Measurements from ENCODE around the gene PDE1A.

PDE1A gene

DNA sequence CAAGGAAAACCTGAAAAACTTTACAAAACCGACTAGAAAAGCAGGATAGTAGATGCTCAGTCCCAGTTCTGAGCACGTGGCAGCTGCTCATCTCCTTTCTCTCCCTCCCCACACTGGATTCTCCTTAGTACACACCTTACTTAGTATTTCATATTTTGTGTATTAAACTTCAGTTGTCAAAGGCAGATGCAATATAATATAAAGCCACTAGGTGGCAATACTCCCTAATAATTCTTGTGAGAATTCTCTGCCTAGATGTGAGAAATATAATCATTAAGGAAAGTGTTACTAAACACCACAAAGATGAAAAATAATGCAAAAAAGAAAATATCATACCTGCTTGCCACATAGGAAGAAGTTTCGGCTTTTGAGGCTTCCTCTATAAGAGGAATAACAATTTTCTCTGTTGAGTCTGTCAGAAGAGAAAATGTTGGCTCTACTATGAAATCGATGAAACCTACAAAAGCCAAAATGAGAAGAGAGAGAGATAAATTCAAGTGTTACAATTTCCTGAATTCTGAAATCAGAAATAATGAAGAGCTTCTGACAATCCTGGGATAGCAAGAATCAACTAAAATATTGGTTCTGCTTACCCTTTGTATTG is 240.6 kb downstream of the PDE1A start:
- DNase-seq: no peak

DNA sequence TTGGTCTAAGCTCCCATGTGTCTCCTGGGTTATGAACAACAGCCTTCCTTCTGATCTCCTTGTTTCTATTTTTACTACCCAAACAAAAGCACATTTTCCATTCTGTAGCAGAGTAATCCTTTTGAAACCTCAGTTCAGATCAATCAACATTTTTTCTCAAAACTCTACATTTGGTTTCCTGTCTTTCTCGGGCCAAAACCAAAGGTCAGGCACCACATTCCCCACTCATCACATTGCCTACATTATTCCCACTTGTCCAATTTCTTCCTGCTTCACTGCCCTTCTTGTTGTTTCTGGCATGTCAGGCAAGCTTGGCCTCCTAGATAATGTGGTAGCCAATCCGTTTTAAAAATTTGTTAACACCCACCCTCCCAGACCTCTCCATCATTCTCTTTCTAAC is 244.4 kb downstream of the PDE1A start:
- DNase-seq: no peak

DNA sequence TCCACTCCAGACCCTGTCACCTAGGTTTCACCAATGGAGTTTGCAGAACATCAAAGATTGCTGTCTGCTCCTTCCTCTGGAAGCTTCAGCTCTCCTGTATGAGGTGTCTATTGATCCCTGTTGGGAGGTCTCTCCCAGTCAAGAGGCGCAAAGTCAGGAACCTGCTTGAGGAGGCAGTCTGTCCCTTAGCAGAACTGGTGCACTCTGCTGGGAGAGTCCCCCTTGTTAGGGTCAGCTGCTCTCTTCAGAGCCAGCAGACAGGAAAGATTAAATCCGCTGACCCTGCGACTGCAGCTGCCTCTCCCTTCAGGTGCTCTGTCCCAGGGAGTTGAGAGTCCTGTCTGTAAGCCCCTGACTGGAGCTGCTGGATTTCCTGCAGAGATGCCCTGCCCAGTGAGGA is 245.5 kb downstream of the PDE1A start:
- no peak for DNase-seq

DNA sequence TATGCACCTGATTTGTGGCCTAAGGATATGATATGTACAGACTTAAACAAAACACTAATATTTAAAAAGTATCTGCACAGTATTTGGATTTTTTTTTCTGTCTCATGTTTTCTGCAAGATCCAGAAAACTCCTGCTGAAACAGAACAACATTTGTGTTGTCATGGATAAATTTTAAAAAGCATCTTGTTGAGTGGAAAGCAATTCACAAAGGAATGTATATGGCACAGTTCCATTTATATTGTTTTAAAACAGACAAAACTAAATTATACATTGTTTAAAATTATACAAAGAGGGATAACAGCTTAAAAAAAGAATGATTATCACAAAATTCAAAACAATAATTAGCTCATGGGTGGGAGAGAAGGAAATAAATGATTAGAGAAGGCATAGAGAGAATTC is 247.7 kb downstream of the PDE1A start:
- no peak for DNase-seq

DNA sequence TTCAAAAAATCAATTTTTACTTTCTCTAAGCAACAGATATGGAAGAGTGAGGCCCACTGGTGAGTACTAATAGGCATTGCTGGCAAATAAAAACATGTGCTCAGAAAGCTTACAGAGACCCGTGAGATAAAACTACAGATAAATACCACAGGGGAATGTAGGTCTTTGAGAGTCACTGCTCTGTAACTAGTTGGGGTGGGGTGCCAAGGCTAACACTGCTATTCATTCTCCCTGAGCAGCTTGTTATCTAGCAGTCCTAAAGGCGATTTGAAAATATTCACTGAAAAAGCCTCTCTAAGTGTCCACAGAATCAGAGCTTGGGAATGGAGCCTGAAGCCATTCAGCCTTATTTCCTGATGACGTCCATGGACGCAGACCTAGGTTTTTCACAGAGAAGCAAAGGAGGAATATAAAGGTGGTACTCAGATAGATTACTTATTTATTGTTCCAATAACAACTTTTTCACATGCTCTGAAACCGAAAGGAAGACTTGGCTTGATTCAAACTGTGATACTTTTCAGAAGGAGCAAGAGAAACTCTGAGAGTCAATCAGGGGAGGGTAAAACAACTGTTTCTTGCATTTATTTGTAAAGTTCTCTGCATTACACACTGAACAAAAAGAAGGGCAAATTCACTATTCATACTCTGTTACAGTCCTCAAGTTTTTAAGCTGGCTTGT is 252.8 kb downstream of the PDE1A start:
- DNase-seq: no peak

DNA sequence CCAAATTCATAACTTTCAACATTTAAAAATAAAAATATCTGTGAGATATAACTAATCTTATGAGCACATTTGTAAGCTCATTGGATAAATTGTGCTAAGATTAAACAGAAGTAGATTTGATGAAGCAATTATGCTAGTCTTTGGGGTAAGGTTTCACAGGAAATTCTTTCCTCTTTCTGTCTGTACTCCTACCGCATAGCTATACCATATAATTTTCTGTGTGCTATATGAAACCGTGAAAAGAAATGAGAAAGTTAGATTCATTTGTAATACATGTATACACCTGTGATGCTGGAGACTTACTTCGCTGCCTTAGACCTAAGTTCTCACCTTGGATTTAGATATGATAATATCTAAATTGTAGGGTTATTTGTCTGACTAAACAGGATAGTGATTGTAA is 256.5 kb downstream of the PDE1A start:
- DNase-seq: no peak

DNA sequence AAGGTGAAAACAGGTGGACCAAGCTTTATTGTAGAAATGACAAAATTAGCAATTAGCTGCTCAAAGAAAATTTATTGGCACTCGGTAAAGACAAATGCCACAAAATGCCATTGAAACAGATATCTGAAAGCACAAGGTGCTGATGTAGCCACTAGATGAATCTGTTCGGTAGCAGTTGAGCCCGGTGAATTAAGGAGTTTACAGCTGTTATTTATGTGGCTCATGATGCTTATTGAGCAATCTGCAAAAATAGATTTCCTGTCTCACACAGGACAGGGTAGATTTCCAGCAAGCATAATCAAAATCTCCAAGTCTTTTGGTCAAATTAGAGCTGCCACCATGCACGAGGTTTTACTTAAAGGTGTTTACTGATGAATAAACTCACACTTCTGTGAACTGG is 259.0 kb downstream of the PDE1A start:
- DNase-seq: no peak

DNA sequence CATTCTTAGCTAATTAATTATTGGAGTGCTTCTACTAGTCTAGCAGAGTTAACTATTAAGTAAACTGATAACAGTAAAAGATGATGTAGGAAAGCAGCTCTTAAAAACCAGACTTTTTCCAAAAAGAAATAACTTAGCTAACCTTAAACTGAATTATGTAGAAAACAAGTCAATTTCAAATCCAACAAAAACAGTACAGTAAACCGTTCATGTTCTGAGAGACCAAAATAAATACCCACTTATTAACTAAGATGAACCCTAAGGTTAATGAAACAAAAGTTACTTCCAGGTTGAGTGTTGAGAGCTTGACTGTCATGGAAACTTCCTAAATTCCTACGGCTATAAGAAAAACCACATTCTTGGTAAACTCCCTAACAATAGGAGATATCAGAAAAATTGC is 260.0 kb downstream of the PDE1A start:
- DNase-seq: no peak

DNA sequence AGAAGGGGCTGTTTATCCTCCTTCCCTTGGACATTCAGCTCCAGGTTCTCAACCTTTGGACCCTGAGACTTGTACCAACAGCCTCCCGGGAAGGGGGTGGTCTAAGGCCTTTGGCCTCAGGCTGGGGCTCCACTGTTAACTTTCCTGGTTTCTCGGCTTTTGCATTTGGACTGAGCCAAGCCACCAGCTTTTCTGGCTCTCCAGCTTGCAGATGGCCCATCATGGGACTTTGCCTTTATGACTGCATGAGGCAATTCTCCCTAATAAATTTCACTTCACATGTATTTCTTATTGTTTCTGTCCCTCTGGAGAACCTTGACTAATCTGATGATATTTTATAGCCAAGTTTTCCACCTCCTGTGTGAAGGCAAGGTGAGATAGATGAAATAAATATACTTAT is 260.4 kb downstream of the PDE1A start:
- no peak for DNase-seq

DNA sequence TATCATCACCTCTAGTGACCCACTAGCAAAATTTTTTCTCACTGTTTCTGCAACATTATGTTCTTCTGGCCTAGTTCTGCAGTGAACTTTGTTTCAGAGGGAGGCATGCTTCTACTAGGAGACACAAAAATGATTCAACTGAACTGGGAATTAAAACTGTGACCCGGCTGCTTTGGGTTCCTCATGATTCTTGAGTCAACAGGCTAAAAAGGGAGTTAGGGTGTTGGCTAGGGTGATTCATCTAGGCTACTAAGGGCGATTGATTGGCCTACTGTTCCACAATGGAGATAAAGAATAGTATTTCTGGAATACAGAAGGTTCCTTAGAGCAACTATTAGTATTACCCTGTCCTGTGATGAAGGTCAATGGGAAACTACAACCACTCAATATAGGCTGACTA is 261.6 kb downstream of the PDE1A start:
- DNase-seq: no peak

DNA sequence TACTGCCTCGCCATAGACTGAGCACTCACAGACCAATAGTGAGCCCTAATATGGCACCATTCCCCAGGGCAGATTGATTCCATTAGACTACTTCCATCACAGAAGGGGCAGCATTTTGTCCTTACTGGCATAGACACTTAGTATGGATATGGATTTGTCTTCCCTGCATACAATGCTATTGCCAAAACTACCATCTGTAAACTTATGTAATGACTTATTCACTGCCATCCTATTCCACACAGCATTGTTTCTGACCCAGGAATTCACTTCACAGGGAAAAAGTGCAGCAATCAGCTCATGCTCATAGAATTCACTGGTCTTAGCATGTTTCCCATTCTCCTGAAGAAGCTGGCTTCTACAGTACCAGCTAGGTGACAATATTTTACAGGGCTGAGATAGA is 262.1 kb downstream of the PDE1A start:
- no peak for DNase-seq

DNA sequence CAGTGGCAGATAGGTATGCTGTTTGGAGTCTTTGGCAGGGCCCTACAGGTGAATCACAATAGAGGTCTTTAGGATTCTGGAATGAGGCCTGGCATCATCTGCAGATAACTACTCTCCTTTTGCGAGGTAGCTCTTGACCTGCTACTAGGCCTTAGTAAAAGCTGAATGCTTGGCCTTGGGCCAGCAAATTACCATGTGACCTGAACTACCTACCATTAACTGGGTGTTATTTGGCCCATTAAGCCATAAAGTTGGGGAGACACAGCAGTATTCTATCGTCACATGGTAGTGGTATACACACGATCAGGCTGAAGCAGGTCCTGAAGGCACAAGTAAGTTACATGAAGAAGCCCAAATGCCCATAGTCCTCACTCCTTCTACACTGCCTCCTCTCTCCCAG is 263.0 kb downstream of the PDE1A start:
- no peak for DNase-seq

DNA sequence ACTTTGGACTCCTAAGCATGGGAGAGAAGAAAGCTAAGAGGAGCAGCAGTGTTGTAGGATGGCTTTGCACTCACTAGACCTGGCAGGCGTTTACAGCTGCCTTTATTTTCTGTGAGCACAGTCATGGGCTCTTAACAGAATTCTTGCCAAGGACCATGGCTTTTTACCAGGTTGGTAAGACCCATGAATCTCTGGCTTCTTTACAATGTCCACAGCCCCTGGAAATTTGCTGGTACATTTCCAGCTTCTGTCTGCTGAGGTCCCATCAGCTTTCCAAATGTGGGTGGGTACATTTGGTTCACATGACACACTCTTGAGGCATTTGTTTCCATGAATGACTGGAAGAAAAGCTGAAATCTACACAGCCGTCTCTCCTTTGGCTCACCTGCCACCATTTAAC is 278.5 kb downstream of the PDE1A start:
- DNase-seq: peak; percentile 18

DNA sequence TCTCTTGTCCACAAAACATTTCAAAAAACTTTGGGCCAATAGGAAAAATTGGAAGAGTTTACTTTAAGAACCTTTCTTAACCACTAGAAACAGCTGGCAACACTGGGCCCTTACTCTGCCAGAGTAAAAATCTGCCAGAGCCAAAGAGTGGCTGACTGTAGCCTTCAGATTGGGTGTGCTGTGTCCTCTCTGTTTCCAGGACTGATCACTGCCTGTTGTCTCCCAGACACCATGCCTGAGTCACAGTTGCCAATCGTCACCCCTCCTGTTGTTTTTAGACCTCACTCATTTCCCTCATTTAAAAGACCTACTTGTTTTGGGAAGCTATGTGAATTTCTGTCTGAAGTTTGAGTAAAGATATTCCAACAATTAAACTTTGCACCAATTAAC is 282.1 kb downstream of the PDE1A start:
- peak; percentile 38 for DNase-seq

DNA sequence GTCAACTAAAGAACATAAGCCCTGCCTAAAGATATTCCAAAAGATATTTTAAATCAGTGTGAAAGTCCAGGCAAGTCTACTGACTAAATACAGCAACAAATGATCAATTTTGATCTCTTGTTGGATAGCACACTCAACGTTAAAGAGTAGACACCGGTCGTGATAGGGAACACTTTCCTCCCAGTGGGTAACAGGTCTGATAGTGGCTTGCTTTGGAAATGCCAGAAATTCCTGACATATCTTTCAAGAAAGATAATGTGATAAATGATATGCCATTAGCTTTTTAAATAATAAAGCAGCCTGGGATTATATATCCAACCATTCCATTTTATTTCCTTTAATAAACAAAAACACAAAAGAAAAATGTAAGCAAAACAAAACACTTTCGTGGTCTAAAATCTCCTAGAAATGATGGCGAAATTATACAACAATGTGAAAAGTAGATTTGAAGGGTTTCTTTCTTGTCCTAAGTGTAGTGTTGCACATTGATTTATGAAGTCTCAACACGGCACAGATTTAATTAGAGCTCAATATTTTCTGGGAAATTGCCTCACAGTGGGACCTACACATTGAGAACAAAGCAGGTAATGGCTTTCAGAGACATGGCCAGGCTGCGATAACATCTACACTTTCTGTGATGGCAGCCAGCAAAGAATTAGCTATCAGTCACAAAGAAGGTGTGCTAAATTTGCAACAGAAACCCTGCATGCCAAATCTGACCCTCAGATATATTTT is 282.6 kb downstream of the PDE1A start:
- no peak for DNase-seq

DNA sequence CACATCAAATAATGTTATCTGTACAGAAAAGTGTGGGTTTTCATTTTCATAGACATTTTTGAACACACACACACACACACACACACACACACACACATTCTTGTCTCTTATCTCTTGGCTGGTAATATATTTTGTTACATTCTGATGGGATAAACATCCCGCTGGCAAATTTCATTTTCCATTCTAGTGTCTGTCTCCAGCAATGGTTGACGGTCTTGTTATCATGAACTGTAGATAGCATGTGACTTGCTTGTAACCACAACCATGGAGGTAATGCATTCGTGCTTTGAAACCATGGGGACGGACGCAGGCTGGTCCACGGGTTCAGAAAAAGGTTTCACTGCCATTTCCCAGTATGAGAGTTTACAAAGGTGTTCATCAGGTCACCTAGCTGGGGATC is 284.8 kb downstream of the PDE1A start:
- no peak for DNase-seq

DNA sequence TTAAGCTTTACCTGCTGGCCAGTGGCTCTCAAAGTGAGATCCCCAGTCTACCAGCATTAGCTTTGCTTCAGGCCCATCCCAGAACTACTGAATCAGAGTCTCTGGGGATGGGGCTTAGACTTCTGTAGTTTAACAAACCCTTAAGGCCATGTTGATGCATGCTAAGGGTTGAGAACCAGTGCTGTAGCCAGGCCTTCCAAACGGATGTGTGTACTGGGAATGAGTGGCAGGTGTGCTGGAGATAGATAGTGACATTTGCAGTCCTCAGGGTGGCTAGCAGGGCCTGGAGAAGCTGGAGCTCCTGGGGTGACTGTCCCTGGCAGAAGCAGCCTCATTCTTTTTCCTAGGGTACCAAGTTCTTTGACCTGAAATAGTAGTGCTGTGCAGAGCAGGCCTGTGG is 292.6 kb downstream of the PDE1A start:
- DNase-seq: no peak

DNA sequence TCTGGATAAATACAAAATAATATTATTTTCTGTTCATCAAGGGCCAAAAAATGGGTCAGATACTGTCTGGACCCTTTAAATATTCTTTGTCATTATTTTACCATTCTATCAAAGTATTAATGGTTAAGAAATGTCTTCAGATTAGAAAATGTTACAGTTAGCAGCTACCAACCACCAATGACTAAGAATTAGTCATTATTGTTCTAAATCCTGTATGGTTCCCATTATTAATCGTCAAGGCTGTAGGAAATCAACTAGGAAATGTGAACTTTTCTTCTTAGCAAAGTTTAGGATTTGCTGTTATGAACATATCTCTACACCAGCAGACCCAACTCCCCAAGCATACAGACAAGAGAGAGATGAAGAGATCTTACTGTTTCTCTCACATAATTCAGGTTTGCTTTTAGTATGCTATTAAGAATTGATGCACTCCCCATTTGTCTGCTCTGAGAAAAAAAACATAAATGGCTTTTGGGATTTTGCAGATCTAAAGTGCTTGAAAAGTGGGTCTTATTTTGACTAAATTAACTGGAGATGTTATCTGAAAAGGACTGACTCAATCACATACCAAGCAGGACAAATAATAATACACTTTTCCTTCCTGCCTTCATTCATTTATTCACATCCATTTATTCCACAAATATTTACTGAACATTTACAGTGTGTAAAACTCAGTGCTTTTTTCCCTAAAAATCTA is 293.5 kb downstream of the PDE1A start:
- no peak for DNase-seq

DNA sequence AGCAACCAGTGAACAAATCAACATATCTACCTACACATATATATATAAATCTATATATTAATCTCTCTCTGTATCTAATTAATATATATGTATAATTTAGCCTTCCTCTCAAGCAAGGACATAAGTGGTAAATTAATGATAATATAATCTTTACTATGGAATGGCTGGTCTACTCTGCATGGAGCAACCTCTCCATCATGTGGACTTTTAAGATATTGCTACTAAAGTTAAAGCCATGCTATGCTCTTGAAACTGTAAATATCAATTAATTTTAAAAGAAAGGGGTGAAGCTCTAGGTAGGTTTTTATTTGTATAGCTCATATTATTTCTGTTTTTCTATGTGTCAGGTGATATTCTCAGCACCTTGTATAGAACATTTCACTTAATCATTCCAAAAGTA is 294.2 kb downstream of the PDE1A start:
- DNase-seq: no peak

DNA sequence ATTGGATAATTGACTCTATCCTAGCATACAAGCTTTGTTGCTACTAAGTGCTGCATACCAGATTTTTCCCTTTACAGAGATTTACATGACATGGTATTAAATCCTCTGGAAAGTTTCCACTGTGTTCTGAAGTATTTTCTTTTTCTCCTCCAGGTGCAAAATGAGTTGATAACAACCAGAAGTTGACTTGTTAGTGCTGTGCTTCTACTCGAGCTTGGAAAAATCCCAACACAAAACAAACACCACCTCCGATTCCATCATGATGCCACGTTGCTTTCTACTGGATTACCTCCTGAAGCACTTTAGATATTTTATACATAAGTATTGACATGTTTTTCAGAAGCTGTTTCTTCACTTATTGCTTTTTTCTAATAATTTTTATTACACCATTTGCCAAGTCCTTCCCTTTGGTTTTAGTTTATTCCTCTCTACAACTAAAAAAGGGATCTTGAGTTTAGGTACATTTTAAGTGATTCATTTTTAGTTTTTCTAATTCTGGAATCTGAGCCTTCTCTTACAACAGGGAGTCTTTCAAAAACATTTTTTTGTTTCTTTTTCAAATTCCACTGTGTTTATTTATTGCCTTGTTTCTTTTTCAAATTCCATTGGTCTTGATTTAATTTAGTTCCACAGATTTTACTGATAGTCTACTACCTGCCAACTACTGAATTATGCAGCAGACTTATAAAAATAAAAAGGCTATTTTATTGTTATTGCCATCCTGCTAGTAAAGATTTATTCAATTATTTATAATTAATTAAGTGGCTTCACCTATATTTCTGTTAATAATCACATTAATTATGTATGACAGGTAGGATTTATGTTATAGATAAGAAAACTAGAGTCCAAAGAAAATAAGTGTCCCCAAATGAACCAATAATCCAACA is 297.8 kb downstream of the PDE1A start:
- DNase-seq: no peak

DNA sequence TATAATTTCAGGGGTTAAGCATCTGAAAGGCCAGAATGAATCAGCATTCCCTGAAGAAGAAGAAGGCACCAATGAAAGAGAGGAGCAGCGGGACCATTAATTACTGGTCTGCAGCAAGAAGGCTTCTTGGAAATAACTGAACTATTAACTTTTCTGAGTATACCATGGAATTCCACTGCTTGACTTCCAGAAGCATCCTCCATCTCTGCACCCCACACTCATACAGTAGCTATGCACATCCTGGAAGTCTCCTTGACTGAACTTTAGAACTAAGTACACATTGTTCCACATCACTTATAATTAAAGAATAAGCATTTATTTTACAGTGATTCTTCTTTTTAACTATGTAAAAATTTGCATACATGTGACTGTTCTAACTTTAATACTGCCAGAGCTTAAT is 309.6 kb downstream of the PDE1A start:
- DNase-seq: no peak

DNA sequence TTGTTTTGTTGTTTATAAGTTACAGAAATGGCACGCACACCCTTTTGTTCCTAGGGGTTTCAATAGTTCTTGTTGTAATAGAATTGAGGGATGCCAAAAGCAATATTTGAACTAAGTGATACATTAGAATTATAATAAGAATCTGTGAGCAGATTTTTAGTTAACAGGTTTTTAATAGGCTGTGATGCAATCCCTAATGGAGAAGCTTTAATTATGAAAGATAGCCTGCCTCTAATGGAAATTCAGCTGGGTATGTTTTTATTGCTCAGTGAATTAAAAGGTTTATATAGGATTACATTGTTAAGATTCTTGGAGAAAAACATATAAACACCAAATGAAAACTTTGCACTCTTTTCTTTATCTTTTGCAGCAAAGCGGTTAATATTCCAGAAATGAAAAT is 310.1 kb downstream of the PDE1A start:
- no peak for DNase-seq

DNA sequence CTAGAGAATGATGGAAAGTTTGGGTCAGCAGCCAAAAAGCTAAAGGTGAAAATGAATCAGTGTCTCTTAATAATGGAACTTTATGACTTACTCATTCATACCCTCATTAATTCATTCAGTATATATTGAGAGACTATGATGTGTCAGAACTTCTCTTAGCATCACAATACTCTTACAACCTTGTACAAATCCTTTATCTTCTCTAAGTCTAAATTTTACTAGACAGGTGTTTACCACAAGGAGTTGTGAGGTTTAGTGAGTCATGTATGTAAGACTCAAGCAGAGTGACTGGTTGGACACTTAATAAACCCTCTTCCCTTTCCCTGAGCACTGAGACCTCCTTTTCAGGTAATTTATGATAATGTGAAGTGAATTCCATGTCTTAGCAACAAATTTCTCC is 311.6 kb downstream of the PDE1A start:
- DNase-seq: no peak

All from femur (tissue), 1 donor.